Vagina (tissue), 2 donors: ENCODE data around the gene DCUN1D2. TPM values are rescaled to one million over a fixed set of nuclear protein-coding genes. Genes with fewer than 3 reads are reported as not detected.

ENCODE experiments used
- DNase-seq, 2 donors: peaks; one replicate each; pipeline ENCODE4 v3.0.0-alpha.2; 2017; ENCODE audit errors: extremely low spot score in 2 of 2
- H3K27ac ChIP-seq: fragments of 200-600 bp; sonication (generic); one replicate; pipeline ENCODE4 v1.5.1; 2019
- H3K27me3 ChIP-seq: fragments of 200-600 bp; sonication (generic); one replicate; pipeline ENCODE4 v1.5.1; 2019
- H3K36me3 ChIP-seq, 2 donors: fragments of 200-600 bp; sonication (generic); one replicate each; pipeline ENCODE4 v1.5.1; 2017 to 2019
- H3K4me1 ChIP-seq: fragments of 200-600 bp; sonication (generic); one replicate; pipeline ENCODE4 v1.5.1; 2019
- H3K4me3 ChIP-seq, 2 donors: fragments of 200-600 bp; sonication (generic); 1 replicate in 1 of 2; 2 replicates in 1 of 2; pipeline ENCODE4 v1.5.1; 2016 to 2019
- H3K9me3 ChIP-seq: fragments of 200-600 bp; sonication (generic); one replicate; pipeline ENCODE4 v1.5.1; 2019
- CTCF ChIP-seq, 3 experiments: fragments of 450-650 bp in 2 of 3; fragments of 200-600 bp in 1 of 3; sonication (generic) in 1 of 3; IDR thresholded peaks; one replicate each; pipeline ENCODE4 v1.5.1; 2017 to 2019; ENCODE audit warnings: antibody characterized with exemption in 3 of 3, mild to moderate bottlenecking in 2 of 3, moderate library complexity in 2 of 3
- POLR2A ChIP-seq, 2 donors: fragments of 450-650 bp; IDR thresholded peaks; one replicate each; pipeline ENCODE4 v1.6.1; 2017; ENCODE audit warnings: antibody characterized with exemption in 2 of 2, mild to moderate bottlenecking in 2 of 2, moderate library complexity in 2 of 2
- POLR2AphosphoS5 ChIP-seq, 2 donors: sonication (generic); formaldehyde crosslinking; IDR thresholded peaks; one replicate each; pipeline ENCODE4 v1.9.0; 2017; ENCODE audit warnings: antibody characterized with exemption in 2 of 2, mild to moderate bottlenecking in 2 of 2, low read depth in 1 of 2; ENCODE audit not compliant: insufficient read depth in 1 of 2
- intact Hi-C: fragments of 100-400 bp; cut with DNase I; formaldehyde crosslinking; loops from one replicate; pipeline ENCODE4 v1.15.1; 2023
- total RNA-seq: library from RNA; depleted of rRNA; stranded (reverse); fragments of >200 nt; gene quantifications from one replicate; pipeline ENCODE4 v1.2.3, GENCODE V29; 2016

The DCUN1D2 gene
- total RNA-seq, 1 donor from 2014 or later, result 13.3 TPM

- peak overlapping the region; percentile 42 for H3K27ac ChIP-seq
- peaks cover 0 to 18% of the 10 kb centered on the region in 2 donors for H3K36me3 ChIP-seq
- H3K9me3 ChIP-seq, result no peaks in the 10 kb centered on the region
- TF ChIP-seq POLR2AphosphoS5 (IDR thresholded peaks at IDR 0.05; ENCODE audit: insufficient read depth in 1 of 2, low read depth in 1 of 2), result peak in 1 of 2 donors; percentile 94
- no peak for TF ChIP-seq POLR2A (IDR thresholded peaks at IDR 0.05)
- TF ChIP-seq CTCF (IDR thresholded peaks at IDR 0.05), result no peak
- intact Hi-C loops, result no loop called here
- no peak for DNase-seq
- no peaks in the 10 kb centered on the region for H3K27me3 ChIP-seq
- H3K4me3 ChIP-seq, result peak overlapping the region in 1 of 2 donors; percentile 84
- peaks cover 75% of the 10 kb centered on the region for H3K4me1 ChIP-seq
Observed at GRCh38 chr13:113493315-113493951, 2.9 kb upstream of the DCUN1D2 start.

- Histone ChIP-seq H3K4me3 (peak overlapping the region; percentile 84 to 93), H3K36me3 (peaks cover 0 to 11% of the 10 kb centered on the region in 2 donors), H3K27me3 (no peaks in the 10 kb centered on the region), H3K9me3 (no peaks in the 10 kb centered on the region), H3K27ac (peak overlapping the region; percentile 83), H3K4me1 (peaks cover 74% of the 10 kb centered on the region)
- intact Hi-C loops, result no loop called here
- no peak for TF ChIP-seq POLR2A (IDR thresholded peaks at IDR 0.05)
- no peak for TF ChIP-seq CTCF (IDR thresholded peaks at IDR 0.05)
- TF ChIP-seq POLR2AphosphoS5 (IDR thresholded peaks at IDR 0.05; ENCODE audit: insufficient read depth in 1 of 2, low read depth in 1 of 2), result no peak
- no peak for DNase-seq
Observed at GRCh38 chr13:113491982-113492381, 1.5 kb upstream of the DCUN1D2 start.

- Histone ChIP-seq H3K9me3 (no peaks in the 10 kb centered on the region), H3K4me3 (peak overlapping the region; percentile 84 to 93), H3K36me3 (peaks cover 0 to 11% of the 10 kb centered on the region in 2 donors), H3K27ac (peak overlapping the region; percentile 83), H3K27me3 (no peaks in the 10 kb centered on the region), H3K4me1 (peaks cover 72% of the 10 kb centered on the region)
- intact Hi-C loops, result no loop called here
- TF ChIP-seq CTCF (IDR thresholded peaks at IDR 0.05), result no peak
- DNase-seq, result no peak
Observed at GRCh38 chr13:113491418-113491883, 940 bp upstream of the DCUN1D2 start.

GRCh38 chr13:113489549-113490495, 689 bp downstream of the DCUN1D2 start:
- Histone ChIP-seq H3K36me3 (no peaks in the 10 kb centered on the region), H3K4me1 (peaks cover 56% of the 10 kb centered on the region), H3K4me3 (peak overlapping the region; percentile 84 to 93), H3K27me3 (no peaks in the 10 kb centered on the region), H3K9me3 (no peaks in the 10 kb centered on the region), H3K27ac (peak overlapping the region; percentile 70)
- TF ChIP-seq POLR2AphosphoS5 (IDR thresholded peaks at IDR 0.05; ENCODE audit: insufficient read depth in 1 of 2, low read depth in 1 of 2) (no peak), POLR2A (IDR thresholded peaks at IDR 0.05) (no peak), CTCF (IDR thresholded peaks at IDR 0.05) (no peak)
- no peak for DNase-seq
- intact Hi-C loops, result no loop called here
